WTC11 (cell line): Measurements from ENCODE around the gene IRS2. TPM values are rescaled to one million over a fixed set of nuclear protein-coding genes. Genes with fewer than 3 reads are reported as not detected.

Source experiments
- ATAC-seq: fragments of 200-7000 bp; cut with Tn5 transposase; 2 replicates; pipeline ENCODE4 v1.10.0; 2021; ENCODE audit warnings: mild to moderate bottlenecking, moderate library complexity
- CTCF ChIA-PET: fragments of 300-600 bp; sonication (Branson Sonifier 250); formaldehyde crosslinking; loops from one replicate; lab custom pipeline; 2021; ENCODE audit warnings: antibody characterized with exemption; lab: Charles Lee
- POLR2A ChIA-PET: fragments of 350-600 bp; sonication (Branson Sonifier 250); formaldehyde crosslinking; loops from one replicate; lab custom pipeline; 2021; ENCODE audit warnings: antibody characterized with exemption; lab: Charles Lee
- DNase-seq: peaks from one replicate; pipeline ENCODE4 v3.0.0; 2021; ENCODE audit warnings: low spot score
- H3K27ac Mint-ChIP-seq: 2 replicates; pipeline ENCODE4 v1.8.0; 2021; ENCODE audit warnings: mixed read lengths
- H3K27me3 Mint-ChIP-seq: 2 replicates; pipeline ENCODE4 v1.8.0; 2021; ENCODE audit warnings: low read depth, mild to moderate bottlenecking, moderate library complexity, mixed read lengths
- H3K36me3 Mint-ChIP-seq: 2 replicates; pipeline ENCODE4 v1.8.0; 2021; ENCODE audit warnings: mixed read lengths
- H3K4me1 Mint-ChIP-seq: 2 replicates; pipeline ENCODE4 v1.8.0; 2022; ENCODE audit warnings: mixed read lengths
- H3K4me3 Mint-ChIP-seq: 2 replicates; pipeline ENCODE4 v1.8.0; 2021; ENCODE audit warnings: mild to moderate bottlenecking, moderate library complexity, mixed read lengths
- H3K9me3 Mint-ChIP-seq: 2 replicates; pipeline ENCODE4 v1.8.0; 2021; ENCODE audit warnings: mixed read lengths
- EMX1 ChIP-seq: fragments of 250-450 bp; sonication (Bioruptor Pico); IDR thresholded peaks from 2 replicates; pipeline ENCODE4 v1.8.0; 2021; ENCODE audit warnings: mild to moderate bottlenecking
- ETV6 ChIP-seq: sonication (generic); formaldehyde crosslinking; IDR thresholded peaks from 2 replicates; pipeline ENCODE4 v1.8.1; 2022; ENCODE audit warnings: mild to moderate bottlenecking, missing genetic modification reagents
- IRF2 ChIP-seq: sonication (generic); formaldehyde crosslinking; IDR thresholded peaks from 2 replicates; pipeline ENCODE4 v1.8.0; 2022; ENCODE audit warnings: low read depth, missing genetic modification reagents, borderline replicate concordance
- MYBL2 ChIP-seq: sonication (generic); formaldehyde crosslinking; IDR thresholded peaks from 2 replicates; pipeline ENCODE4 v1.8.1; 2023; ENCODE audit warnings: mild to moderate bottlenecking, moderate library complexity, missing genetic modification reagents
- NFATC4 ChIP-seq: fragments of 250-450 bp; sonication (Bioruptor Pico); IDR thresholded peaks from 2 replicates; pipeline ENCODE4 v1.9.0; 2021; ENCODE audit warnings: mild to moderate bottlenecking
- NFE2L1 ChIP-seq: sonication (generic); formaldehyde crosslinking; IDR thresholded peaks from 2 replicates; pipeline ENCODE4 v1.8.1; 2023; ENCODE audit warnings: missing genetic modification reagents
- SMAD4 ChIP-seq: sonication (generic); formaldehyde crosslinking; IDR thresholded peaks from 2 replicates; pipeline ENCODE4 v1.8.0; 2022; ENCODE audit warnings: mild to moderate bottlenecking, missing genetic modification reagents
- TEAD4 ChIP-seq: sonication (generic); formaldehyde crosslinking; IDR thresholded peaks from 2 replicates; pipeline ENCODE4 v1.8.0; 2022; ENCODE audit warnings: mild to moderate bottlenecking, missing genetic modification reagents
- TP53 ChIP-seq: sonication (generic); formaldehyde crosslinking; IDR thresholded peaks from 2 replicates; pipeline ENCODE4 v1.8.1; 2023; ENCODE audit warnings: mild to moderate bottlenecking, missing genetic modification reagents
- ZBTB21 ChIP-seq: sonication (generic); formaldehyde crosslinking; IDR thresholded peaks from 2 replicates; pipeline ENCODE4 v1.8.1; 2023; ENCODE audit warnings: mild to moderate bottlenecking, missing genetic modification reagents, borderline replicate concordance
- ZNF121 ChIP-seq: sonication (generic); formaldehyde crosslinking; IDR thresholded peaks from 2 replicates; pipeline ENCODE4 v1.8.0; 2023; ENCODE audit warnings: missing genetic modification reagents
- ZNF416 ChIP-seq: fragments of 250-450 bp; sonication (Bioruptor Pico); IDR thresholded peaks from 2 replicates; pipeline ENCODE4 v1.9.0; 2021; ENCODE audit warnings: mild to moderate bottlenecking, inconsistent platforms
- total RNA-seq: library from RNA; stranded (reverse); gene quantifications from 3 replicates; pipeline ENCODE4 v1.2.3, GENCODE V29; 2021
- TF ChIP-seq, protein P1 (sequence below): sonication (generic); formaldehyde crosslinking; IDR thresholded peaks from 2 replicates; pipeline ENCODE4 v1.8.0; 2022; ENCODE audit warnings: mild to moderate bottlenecking, missing genetic modification reagents
- TF ChIP-seq, protein P2 (sequence below): fragments of 250-450 bp; sonication (Bioruptor Pico); IDR thresholded peaks from 2 replicates; pipeline ENCODE4 v1.9.0; 2021; ENCODE audit warnings: mild to moderate bottlenecking, borderline replicate concordance
- TF ChIP-seq, protein P3 (sequence below): fragments of 250-450 bp; sonication (Bioruptor Pico); IDR thresholded peaks from 2 replicates; pipeline ENCODE4 v1.8.0; 2021; ENCODE audit warnings: mild to moderate bottlenecking
- TF ChIP-seq, protein P4 (sequence below): sonication (generic); formaldehyde crosslinking; IDR thresholded peaks from 2 replicates; pipeline ENCODE4 v1.8.0; 2022; ENCODE audit warnings: missing genetic modification reagents
- TF ChIP-seq, protein P5 (sequence below): sonication (generic); formaldehyde crosslinking; conservative IDR thresholded peaks from 2 replicates; pipeline ENCODE4 v1.8.1; 2022; ENCODE audit warnings: mild to moderate bottlenecking, missing genetic modification reagents

Gene IRS2
- total RNA-seq, 1 experiment from 2014 or later = 20.5 TPM

DNA sequence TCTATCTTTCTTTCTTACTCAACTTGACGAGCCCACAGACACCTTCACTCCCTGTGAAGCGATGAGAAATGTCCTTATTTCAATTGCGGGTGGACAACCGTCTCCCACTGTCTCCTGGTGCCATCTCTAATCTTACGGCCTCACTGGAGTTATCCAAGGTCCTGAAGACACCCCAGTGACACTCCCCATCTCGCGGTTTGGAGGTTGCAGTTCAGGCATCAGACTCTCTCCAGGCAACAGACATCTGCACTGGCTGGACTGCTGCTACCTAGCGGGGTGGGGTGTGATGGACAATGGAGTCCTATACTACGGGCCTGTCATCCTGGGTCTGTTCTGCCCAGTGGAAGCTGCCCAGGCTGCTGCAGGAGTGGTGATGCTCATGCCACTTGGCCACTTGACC, 18.3 kb upstream of the IRS2 start:
- ATAC-seq = peak; percentile 52
- H3K27ac Mint-ChIP-seq = no peak overlapping the region

DNA sequence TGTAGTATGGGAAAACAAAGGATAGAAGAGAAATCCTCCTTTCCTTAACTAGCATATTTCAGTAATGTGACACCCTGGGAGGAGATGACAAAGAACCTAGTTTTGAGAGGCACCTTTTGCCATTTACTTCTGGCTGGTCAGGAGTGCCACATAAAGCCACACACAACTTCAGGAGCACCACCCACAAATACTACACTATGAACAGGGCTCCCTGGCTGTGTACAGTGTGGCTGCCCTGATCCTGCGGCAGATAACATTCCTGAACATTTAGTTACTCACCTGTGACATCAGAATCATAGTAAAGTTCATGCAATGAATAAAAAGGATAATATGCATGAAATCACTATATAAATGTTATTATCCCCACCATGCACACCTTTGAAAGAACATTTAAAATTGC, 17.4 kb upstream of the IRS2 start:
- no peak overlapping the region for H3K4me3 Mint-ChIP-seq
- ChIA-PET CTCF (no interaction called here), POLR2A (no interaction called here)
- H3K36me3 Mint-ChIP-seq = no peaks in the 10 kb centered on the region
- TF ChIP-seq NFE2L1 (CRISPR knock-in tag) = no peak
- TF ChIP-seq EMX1 = no peak
- no peak for TF ChIP-seq MYBL2 (CRISPR knock-in tag)
- no peak for TF ChIP-seq ZBTB21
- no peak for TF ChIP-seq ZNF121 (CRISPR knock-in tag)
- no peak for TF ChIP-seq ETV6 (CRISPR knock-in tag)
- no peak for TF ChIP-seq TEAD4
- TF ChIP-seq SMAD4 (CRISPR knock-in tag) = no peak
- DNase-seq = no peak
- H3K4me1 Mint-ChIP-seq = 0 out of 2 replicates have a peak, but pooled peaks cover 8% of the 10 kb centered on the region
- no peaks in the 10 kb centered on the region for H3K27me3 Mint-ChIP-seq
- no peak for ATAC-seq
- H3K27ac Mint-ChIP-seq = no peak overlapping the region
- 0 out of 2 replicates have a peak, but pooled peaks cover 3% of the 10 kb centered on the region for H3K9me3 Mint-ChIP-seq

More for the DNA sequence above, 18.3 kb upstream of the IRS2 start:
- no peaks in the 10 kb centered on the region for H3K27me3 Mint-ChIP-seq
- POLR2A ChIA-PET = no interaction called here
- H3K4me1 Mint-ChIP-seq = 0 out of 2 replicates have a peak, but pooled peaks cover 8% of the 10 kb centered on the region
- DNase-seq = no peak
- CTCF ChIA-PET = no interaction called here
- TF ChIP-seq, protein P1, sequence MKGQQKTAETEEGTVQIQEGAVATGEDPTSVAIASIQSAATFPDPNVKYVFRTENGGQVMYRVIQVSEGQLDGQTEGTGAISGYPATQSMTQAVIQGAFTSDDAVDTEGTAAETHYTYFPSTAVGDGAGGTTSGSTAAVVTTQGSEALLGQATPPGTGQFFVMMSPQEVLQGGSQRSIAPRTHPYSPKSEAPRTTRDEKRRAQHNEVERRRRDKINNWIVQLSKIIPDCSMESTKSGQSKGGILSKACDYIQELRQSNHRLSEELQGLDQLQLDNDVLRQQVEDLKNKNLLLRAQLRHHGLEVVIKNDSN (CRISPR knock-in tag) = no peak
- TF ChIP-seq, protein P2, sequence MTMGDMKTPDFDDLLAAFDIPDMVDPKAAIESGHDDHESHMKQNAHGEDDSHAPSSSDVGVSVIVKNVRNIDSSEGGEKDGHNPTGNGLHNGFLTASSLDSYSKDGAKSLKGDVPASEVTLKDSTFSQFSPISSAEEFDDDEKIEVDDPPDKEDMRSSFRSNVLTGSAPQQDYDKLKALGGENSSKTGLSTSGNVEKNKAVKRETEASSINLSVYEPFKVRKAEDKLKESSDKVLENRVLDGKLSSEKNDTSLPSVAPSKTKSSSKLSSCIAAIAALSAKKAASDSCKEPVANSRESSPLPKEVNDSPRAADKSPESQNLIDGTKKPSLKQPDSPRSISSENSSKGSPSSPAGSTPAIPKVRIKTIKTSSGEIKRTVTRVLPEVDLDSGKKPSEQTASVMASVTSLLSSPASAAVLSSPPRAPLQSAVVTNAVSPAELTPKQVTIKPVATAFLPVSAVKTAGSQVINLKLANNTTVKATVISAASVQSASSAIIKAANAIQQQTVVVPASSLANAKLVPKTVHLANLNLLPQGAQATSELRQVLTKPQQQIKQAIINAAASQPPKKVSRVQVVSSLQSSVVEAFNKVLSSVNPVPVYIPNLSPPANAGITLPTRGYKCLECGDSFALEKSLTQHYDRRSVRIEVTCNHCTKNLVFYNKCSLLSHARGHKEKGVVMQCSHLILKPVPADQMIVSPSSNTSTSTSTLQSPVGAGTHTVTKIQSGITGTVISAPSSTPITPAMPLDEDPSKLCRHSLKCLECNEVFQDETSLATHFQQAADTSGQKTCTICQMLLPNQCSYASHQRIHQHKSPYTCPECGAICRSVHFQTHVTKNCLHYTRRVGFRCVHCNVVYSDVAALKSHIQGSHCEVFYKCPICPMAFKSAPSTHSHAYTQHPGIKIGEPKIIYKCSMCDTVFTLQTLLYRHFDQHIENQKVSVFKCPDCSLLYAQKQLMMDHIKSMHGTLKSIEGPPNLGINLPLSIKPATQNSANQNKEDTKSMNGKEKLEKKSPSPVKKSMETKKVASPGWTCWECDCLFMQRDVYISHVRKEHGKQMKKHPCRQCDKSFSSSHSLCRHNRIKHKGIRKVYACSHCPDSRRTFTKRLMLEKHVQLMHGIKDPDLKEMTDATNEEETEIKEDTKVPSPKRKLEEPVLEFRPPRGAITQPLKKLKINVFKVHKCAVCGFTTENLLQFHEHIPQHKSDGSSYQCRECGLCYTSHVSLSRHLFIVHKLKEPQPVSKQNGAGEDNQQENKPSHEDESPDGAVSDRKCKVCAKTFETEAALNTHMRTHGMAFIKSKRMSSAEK (CRISPR knock-in tag) = no peak
- TF ChIP-seq ZNF416 (no peak), NFATC4 (CRISPR knock-in tag) (no peak), IRF2 (no peak), TP53 (CRISPR knock-in tag) (no peak)
- TF ChIP-seq, protein P3, sequence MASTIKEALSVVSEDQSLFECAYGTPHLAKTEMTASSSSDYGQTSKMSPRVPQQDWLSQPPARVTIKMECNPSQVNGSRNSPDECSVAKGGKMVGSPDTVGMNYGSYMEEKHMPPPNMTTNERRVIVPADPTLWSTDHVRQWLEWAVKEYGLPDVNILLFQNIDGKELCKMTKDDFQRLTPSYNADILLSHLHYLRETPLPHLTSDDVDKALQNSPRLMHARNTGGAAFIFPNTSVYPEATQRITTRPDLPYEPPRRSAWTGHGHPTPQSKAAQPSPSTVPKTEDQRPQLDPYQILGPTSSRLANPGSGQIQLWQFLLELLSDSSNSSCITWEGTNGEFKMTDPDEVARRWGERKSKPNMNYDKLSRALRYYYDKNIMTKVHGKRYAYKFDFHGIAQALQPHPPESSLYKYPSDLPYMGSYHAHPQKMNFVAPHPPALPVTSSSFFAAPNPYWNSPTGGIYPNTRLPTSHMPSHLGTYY = no peak
- TF ChIP-seq, protein P4, sequence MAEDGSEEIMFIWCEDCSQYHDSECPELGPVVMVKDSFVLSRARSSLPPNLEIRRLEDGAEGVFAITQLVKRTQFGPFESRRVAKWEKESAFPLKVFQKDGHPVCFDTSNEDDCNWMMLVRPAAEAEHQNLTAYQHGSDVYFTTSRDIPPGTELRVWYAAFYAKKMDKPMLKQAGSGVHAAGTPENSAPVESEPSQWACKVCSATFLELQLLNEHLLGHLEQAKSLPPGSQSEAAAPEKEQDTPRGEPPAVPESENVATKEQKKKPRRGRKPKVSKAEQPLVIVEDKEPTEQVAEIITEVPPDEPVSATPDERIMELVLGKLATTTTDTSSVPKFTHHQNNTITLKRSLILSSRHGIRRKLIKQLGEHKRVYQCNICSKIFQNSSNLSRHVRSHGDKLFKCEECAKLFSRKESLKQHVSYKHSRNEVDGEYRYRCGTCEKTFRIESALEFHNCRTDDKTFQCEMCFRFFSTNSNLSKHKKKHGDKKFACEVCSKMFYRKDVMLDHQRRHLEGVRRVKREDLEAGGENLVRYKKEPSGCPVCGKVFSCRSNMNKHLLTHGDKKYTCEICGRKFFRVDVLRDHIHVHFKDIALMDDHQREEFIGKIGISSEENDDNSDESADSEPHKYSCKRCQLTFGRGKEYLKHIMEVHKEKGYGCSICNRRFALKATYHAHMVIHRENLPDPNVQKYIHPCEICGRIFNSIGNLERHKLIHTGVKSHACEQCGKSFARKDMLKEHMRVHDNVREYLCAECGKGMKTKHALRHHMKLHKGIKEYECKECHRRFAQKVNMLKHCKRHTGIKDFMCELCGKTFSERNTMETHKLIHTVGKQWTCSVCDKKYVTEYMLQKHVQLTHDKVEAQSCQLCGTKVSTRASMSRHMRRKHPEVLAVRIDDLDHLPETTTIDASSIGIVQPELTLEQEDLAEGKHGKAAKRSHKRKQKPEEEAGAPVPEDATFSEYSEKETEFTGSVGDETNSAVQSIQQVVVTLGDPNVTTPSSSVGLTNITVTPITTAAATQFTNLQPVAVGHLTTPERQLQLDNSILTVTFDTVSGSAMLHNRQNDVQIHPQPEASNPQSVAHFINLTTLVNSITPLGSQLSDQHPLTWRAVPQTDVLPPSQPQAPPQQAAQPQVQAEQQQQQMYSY = no peak
- TF ChIP-seq, protein P5, sequence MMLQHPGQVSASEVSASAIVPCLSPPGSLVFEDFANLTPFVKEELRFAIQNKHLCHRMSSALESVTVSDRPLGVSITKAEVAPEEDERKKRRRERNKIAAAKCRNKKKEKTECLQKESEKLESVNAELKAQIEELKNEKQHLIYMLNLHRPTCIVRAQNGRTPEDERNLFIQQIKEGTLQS (CRISPR knock-in tag) = no peak
- H3K36me3 Mint-ChIP-seq = no peaks in the 10 kb centered on the region
- no peak overlapping the region for H3K4me3 Mint-ChIP-seq
- H3K9me3 Mint-ChIP-seq = 0 out of 2 replicates have a peak, but pooled peaks cover 3% of the 10 kb centered on the region
